Measurements from ENCODE around the gene SPEN.

The SPEN gene

DNA sequence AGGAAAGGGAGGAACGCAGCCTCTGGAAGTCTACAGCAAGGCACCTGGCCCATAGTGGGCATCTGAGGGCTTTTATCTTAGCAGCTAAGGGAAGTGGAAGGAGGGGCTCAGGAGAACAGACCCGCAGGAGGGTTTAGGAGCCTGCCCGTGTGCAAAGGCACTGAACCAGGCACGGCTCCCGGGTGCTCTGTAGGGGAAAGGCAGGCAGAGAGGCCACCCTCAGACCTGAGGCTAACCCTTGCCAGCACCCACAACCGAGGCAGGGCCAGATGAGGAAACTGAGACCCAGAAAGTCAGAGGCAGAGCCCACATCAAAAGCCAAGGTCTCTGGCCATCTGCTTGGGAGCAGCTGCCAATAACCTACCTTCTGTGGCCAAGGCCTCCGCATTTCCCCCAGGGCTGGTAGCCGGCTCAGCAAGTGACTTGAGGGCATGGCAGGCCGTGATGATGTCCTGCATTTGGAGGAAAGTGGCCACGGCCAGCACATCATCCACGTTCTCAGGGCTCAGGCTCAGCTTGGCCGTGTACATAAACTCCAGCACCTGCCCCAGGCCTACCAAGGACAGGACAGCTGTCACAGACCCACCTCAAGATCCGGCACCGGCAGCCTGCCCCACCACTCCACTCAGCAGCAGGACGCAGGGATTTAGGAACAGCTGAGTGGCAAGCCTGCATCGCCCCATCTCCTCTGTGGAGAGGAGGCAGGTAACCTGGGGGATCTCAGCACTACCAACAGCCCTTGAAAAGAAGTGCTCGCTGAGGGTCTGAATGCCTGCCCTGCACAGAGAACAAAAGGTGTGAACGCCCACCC, 99.3 kb downstream of the SPEN start:
- Histone ChIP-seq H3K4me1 (ENCODE audit: insufficient read depth, low read length) (peaks cover 32% of the 10 kb centered on the region), H3K36me3 (ENCODE audit: insufficient read depth, low read length) (peaks cover 52% of the 10 kb centered on the region), H3K27me3 (ENCODE audit: insufficient read depth, low read length) (no peaks in the 10 kb centered on the region), H3K27ac (ENCODE audit: low read depth, low read length) (no peak overlapping the region), H3K9me3 (ENCODE audit: insufficient read depth, low read depth, low read length) (no peaks in the 10 kb centered on the region), H3K4me3 (ENCODE audit: low read length) (no peak overlapping the region), H3K9ac (ENCODE audit: low read depth, low read length) (no peak overlapping the region)
- WGBS = 94% methylated on average over 18 of the region's 18 CpGs

DNA sequence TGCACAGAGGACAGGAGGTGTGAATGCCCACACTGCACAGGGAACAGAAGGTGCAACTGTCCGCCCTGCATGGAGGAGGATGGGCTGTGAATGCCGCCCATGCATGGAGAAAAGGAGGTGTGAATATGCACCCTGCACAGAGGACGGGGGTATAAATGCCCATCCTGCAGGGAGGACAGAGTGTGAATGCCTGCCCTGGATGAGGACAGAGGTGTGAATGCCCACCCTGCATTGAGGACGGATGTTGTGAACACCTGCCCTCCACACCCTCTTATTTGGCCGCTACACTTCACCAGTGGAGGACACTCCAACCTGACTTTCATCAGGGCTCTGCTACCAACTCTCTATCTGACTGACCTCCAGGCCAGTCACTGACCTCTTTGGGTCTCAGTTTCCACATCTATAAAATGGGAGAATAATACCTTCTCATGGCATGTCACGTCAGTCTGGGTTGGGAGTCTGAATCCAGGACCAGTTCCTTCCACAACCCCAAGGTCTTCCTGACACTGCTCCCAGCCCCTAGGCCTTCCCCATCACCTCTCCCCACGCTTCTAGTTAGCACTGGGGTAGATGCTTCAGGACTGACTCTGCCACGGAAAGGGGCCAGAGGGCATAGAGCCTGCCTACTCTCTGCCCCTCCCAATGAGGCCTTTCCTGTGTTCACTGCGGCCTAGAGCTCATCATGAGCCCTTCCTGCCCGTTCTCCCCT, 100.0 kb downstream of the SPEN start:
- Histone ChIP-seq H3K27ac (ENCODE audit: low read depth, low read length) (no peak overlapping the region), H3K9me3 (ENCODE audit: insufficient read depth, low read depth, low read length) (no peaks in the 10 kb centered on the region), H3K36me3 (ENCODE audit: insufficient read depth, low read length) (peaks cover 44% of the 10 kb centered on the region)

DNA sequence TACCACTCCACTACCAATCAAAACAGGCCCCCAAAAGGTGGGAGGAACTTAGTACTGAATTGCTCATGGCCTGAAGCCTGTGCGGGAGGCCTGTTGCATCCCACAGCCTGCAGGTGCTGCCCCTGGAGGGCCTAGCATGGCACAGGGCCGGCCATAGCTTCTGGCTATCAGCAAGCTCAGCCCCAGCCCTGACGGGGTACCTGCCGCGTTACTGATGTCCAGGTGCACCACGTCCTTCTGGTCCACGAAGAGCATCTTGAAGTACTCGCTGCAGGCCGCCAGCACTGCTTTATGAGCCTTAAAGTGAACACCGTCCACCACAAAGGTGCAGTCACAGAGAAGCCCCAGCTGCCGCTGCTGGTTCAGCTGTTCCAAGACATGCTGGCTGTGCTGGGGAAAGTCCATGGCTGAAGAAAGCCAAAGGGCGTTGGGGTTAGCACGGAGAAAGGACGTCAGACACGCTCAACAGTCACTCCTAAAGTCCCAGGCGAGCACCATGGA, 100.6 kb downstream of the SPEN start:
- no peaks in the 10 kb centered on the region for H3K27me3 ChIP-seq (ENCODE audit: insufficient read depth, low read length)
- H3K4me3 ChIP-seq (ENCODE audit: low read length) = no peak overlapping the region
- no peak overlapping the region for H3K9ac ChIP-seq (ENCODE audit: low read depth, low read length)
- H3K36me3 ChIP-seq (ENCODE audit: insufficient read depth, low read length) = peaks cover 38% of the 10 kb centered on the region
- no peaks in the 10 kb centered on the region for H3K9me3 ChIP-seq (ENCODE audit: insufficient read depth, low read depth, low read length)
- H3K4me1 ChIP-seq (ENCODE audit: insufficient read depth, low read length) = peaks cover 36% of the 10 kb centered on the region
- no peak overlapping the region for H3K27ac ChIP-seq (ENCODE audit: low read depth, low read length)
- WGBS = 94% methylated on average over 16 of the region's 16 CpGs

More for the DNA sequence above, 100.0 kb downstream of the SPEN start:
- Histone ChIP-seq H3K9ac (ENCODE audit: low read depth, low read length) (no peak overlapping the region), H3K4me3 (ENCODE audit: low read length) (no peak overlapping the region), H3K27me3 (ENCODE audit: insufficient read depth, low read length) (no peaks in the 10 kb centered on the region), H3K4me1 (ENCODE audit: insufficient read depth, low read length) (peaks cover 32% of the 10 kb centered on the region)
- 90% methylated on average over 10 of the region's 10 CpGs for WGBS

DNA sequence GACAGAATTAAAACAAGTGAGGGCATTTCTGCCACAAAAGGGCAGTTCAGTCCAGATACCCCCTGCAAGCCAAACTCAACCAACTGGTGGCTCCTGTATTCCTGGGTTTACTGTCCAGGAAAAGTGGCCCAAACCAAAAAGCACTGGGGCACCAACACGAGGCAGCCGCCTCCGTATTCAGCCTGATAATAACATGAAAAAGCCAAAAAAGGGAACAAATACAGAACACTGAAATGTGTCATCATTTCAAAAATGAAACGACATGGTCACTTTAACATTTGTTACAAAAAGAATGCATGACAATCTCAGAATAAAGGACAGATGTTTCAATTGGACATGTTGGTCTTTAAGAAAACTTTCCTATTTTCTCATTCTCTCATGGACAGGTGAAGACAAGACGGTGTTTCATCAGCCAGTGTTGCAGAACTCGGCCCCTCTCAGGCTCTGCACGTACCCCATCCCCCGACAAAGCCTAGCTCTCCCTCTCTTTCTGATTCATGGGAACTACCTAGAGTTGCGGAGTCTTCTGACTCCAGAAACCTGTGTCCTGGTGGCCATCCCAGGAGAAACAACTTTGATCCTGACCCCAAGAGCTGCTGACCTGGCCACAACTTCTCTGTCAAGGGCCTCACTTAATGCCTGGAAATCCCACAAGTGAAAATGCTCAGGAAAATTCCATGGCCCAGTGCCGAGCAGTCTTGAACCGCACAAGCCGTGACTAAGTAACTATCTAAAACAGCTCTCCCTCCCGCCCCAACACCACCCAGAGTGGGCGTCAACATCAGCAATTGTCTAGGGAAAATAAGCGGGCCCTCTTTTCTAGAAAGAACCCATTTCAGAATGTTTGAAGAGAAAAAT, 101.3 kb downstream of the SPEN start:
- Histone ChIP-seq H3K4me1 (ENCODE audit: insufficient read depth, low read length) (peaks cover 42% of the 10 kb centered on the region), H3K27me3 (ENCODE audit: insufficient read depth, low read length) (no peaks in the 10 kb centered on the region), H3K36me3 (ENCODE audit: insufficient read depth, low read length) (peaks cover 32% of the 10 kb centered on the region), H3K27ac (ENCODE audit: low read depth, low read length) (peak overlapping the region; percentile 2; the same call in 1 of the 2 replicates), H3K9ac (ENCODE audit: low read depth, low read length) (no peak overlapping the region), H3K9me3 (ENCODE audit: insufficient read depth, low read depth, low read length) (no peaks in the 10 kb centered on the region), H3K4me3 (ENCODE audit: low read length) (no peak overlapping the region)
- WGBS = 83% methylated on average over 15 of the region's 15 CpGs

DNA sequence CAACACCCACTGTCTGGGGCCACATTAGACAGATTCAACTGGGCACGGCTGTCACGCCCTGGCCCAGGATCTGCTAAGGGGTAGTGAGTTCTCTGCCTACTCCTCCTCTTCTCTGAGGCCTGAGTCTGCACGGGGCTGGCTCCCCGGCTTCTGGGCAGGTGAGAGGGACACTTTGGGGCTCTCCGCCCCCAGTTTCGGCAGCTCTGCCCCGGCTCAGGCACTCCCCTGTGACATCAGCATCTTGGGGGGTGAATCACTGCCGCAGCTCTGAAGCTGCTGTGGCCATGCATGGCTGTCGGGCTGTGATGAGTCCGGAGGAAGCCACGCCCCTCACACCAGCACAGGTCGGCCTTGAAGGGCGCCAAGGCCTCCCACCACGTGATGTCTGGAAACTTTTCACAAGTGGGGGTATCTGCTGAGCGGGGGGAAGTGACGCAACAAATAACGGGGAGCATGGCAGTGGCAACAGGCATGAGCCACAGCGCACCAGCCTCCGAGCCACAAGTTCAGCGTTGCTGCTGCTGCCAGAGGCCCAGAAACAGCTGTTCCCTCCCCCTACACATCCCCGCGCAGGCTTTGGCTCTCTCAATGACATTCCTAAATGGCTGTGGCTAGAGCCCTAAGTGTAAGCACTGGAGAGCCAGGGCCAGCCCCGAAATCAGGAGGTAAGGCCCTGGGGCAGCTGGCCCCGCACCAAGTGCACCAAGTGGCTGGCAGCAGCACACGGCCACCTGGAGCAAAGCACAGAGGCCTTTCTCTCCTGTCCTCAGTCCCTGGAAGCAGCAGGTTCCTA, 102.1 kb downstream of the SPEN start:
- no peaks in the 10 kb centered on the region for H3K9me3 ChIP-seq (ENCODE audit: insufficient read depth, low read depth, low read length)
- no peak overlapping the region for H3K4me3 ChIP-seq (ENCODE audit: low read length)
- no peak overlapping the region; the same call in 1 of the 2 replicates for H3K9ac ChIP-seq (ENCODE audit: low read depth, low read length)
- WGBS = 46% methylated on average over 25 of the region's 25 CpGs
- H3K27ac ChIP-seq (ENCODE audit: low read depth, low read length) = peak overlapping the region; percentile 58
- no peaks in the 10 kb centered on the region for H3K27me3 ChIP-seq (ENCODE audit: insufficient read depth, low read length)
- peaks cover 47% of the 10 kb centered on the region for H3K4me1 ChIP-seq (ENCODE audit: insufficient read depth, low read length)
- H3K36me3 ChIP-seq (ENCODE audit: insufficient read depth, low read length) = peaks cover 25% of the 10 kb centered on the region

DNA sequence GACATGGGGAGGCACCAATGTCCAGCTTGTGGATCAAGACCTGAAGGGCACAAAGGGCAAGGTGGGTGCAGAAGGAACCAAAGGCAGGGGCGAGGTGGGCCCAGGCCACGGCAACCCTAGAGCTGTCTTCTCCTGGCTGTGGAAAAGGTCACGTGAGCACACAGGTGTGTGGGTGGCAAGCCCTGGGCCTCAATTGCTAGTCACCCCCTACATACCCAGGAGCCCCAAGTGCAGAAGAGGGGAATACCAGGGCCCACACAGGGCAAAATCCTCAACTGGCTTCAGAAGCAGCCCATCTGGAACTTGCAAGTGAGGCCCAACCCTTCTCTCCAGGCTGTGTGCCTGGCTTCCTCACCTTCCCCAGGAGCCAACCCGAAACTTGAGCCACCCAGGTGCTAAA, 102.8 kb downstream of the SPEN start:
- 96% methylated on average over 4 of the region's 4 CpGs for WGBS
- no peaks in the 10 kb centered on the region for H3K27me3 ChIP-seq (ENCODE audit: insufficient read depth, low read length)
- no peak overlapping the region for H3K9ac ChIP-seq (ENCODE audit: low read depth, low read length)
- peaks cover 22% of the 10 kb centered on the region for H3K36me3 ChIP-seq (ENCODE audit: insufficient read depth, low read length)
- H3K9me3 ChIP-seq (ENCODE audit: insufficient read depth, low read depth, low read length) = no peaks in the 10 kb centered on the region
- no peak overlapping the region for H3K4me3 ChIP-seq (ENCODE audit: low read length)
- peaks cover 47% of the 10 kb centered on the region for H3K4me1 ChIP-seq (ENCODE audit: insufficient read depth, low read length)
- peak overlapping the region; percentile 58; the same call in 1 of the 2 replicates for H3K27ac ChIP-seq (ENCODE audit: low read depth, low read length)

DNA sequence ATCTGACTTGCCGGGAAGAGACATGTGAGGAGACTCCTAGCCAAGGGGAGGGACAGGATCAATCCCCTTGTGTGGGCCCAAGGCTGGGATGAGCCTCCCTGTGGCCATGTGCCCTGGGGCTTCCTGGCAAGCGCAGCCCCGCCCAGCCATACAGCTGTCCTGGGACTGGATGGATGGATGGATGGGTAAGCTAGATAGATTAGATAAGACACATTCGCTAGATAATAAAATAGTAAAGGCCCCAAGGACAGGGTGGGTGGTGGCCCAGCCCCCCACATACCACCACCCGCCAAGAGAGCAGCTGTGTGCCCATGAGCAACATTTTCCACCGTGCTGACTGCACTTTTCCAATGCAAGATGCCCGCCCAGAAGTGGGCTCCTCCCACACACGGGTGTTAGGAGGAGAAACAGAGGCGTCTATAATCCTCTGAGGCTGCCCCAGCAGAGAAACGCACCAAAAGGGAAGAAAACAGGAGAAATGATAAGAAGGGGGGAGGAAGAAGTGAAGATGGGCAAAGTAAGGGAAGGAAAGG, 103.3 kb downstream of the SPEN start:
- Histone ChIP-seq H3K27ac (ENCODE audit: low read depth, low read length) (no peak overlapping the region), H3K36me3 (ENCODE audit: insufficient read depth, low read length) (peaks cover 17% of the 10 kb centered on the region; the same call in 1 of the 2 replicates), H3K9me3 (ENCODE audit: insufficient read depth, low read depth, low read length) (no peaks in the 10 kb centered on the region), H3K4me3 (ENCODE audit: low read length) (no peak overlapping the region), H3K9ac (ENCODE audit: low read depth, low read length) (no peak overlapping the region), H3K4me1 (ENCODE audit: insufficient read depth, low read length) (peaks cover 47% of the 10 kb centered on the region), H3K27me3 (ENCODE audit: insufficient read depth, low read length) (no peaks in the 10 kb centered on the region)
- WGBS = 76% methylated on average over 10 of the region's 10 CpGs

DNA sequence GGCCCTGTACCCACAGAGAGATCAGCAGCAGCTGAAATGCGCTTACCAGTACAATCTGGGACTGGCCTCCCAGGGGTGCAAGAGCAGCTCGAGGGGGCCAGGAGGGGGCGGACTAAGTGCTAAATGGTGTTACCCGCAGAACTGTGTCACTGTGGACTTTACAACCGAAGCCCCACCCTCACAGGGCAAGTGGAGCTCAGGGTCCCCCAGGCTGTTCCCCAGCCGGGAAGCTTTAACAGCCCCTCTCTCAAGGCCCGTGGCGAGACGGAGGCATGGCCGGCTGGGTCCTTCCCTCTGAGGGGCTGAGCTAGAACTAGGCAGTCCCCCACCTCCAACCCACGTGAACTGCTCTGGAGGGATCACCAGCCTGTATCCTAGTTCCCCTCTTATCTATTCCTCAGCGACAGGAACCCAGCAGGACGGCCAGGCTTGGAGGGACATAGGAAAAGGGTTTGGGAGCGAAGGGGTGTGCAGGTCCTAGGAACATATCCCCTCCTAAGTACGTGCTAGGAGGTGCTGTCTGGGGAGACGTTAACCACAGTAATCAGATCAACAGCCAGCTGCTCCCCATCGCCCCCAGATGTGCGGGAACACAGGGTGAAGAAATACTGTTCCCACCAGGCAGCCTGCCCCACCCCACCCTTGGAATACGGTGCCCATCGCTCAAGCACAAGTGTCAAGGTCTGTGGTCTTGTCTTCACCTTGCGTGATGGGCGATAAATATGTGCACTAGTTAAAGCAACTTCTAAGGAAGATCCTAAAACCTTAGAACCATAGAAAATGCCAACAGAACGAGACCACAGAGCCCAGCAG, 104.0 kb downstream of the SPEN start:
- H3K27ac ChIP-seq (ENCODE audit: low read depth, low read length) = no peak overlapping the region
- no peaks in the 10 kb centered on the region for H3K9me3 ChIP-seq (ENCODE audit: insufficient read depth, low read depth, low read length)
- no peaks in the 10 kb centered on the region for H3K27me3 ChIP-seq (ENCODE audit: insufficient read depth, low read length)
- no peak overlapping the region for H3K4me3 ChIP-seq (ENCODE audit: low read length)
- no peak overlapping the region for H3K9ac ChIP-seq (ENCODE audit: low read depth, low read length)
- WGBS = 75% methylated on average over 23 of the region's 23 CpGs
- H3K36me3 ChIP-seq (ENCODE audit: insufficient read depth, low read length) = peaks cover 10% of the 10 kb centered on the region; the same call in 1 of the 2 replicates
- peaks cover 47% of the 10 kb centered on the region for H3K4me1 ChIP-seq (ENCODE audit: insufficient read depth, low read length)

DNA sequence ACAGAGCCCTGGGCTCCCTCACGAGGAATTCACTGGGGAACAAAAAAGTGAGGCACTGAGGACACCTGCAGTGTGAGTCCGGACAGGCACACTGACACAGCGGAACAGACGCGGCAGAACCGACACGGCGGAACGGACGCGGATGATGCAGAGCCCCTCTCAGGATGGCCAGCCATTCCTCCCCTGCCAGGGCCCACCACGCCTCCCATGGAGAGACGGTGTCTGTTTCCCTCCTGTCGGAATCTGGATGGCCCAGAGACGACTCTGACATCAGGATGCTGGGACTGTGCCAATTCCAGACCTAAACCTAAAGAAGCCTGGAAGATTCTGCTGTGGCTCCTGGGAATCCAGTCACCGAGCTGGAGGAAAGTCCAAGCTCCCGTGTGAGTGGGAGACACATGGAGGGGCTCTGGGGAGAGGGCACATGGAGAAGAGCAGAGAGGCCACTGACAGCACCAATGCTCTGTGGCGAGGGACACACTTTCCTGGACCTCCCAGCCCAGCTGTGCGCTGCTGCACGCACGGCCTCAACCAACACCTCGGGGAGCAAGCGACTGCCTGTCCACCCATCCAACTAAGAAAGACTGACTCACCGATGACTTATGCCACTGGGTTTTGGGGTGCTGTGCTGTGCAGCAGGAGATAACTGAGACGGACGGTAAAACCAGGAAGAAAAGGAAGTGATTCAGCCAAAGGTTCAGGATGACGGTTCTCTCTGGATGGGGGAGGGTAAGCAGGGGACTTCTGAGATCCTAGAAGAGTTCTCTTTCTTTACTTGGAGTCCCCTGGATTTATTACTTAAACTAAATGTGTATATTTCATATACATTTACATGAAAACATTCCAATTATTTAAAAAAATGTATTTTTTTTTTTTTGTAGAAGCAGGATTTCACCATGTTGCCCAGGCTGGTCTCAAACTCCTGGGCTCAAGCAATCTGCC, 105.1 kb downstream of the SPEN start:
- H3K4me3 ChIP-seq (ENCODE audit: low read length) = no peak overlapping the region
- no peak overlapping the region for H3K27ac ChIP-seq (ENCODE audit: low read depth, low read length)
- H3K36me3 ChIP-seq (ENCODE audit: insufficient read depth, low read length) = peaks cover 1% of the 10 kb centered on the region; the same call in 1 of the 2 replicates
- H3K4me1 ChIP-seq (ENCODE audit: insufficient read depth, low read length) = peaks cover 49% of the 10 kb centered on the region
- 91% methylated on average over 27 of the region's 27 CpGs for WGBS
- H3K9ac ChIP-seq (ENCODE audit: low read depth, low read length) = no peak overlapping the region
- no peaks in the 10 kb centered on the region for H3K27me3 ChIP-seq (ENCODE audit: insufficient read depth, low read length)
- H3K9me3 ChIP-seq (ENCODE audit: insufficient read depth, low read depth, low read length) = no peaks in the 10 kb centered on the region

Data from HUES64 (cell line).